ENCODE measurements around the gene CECR2.

CECR2 gene

GRCh38 chr22:17570851-17571631 lies 201.8 kb downstream of the CECR2 start:
- TF ChIP-seq CTCF (IDR thresholded peaks at IDR 0.05; ENCODE audit: insufficient read depth, low read depth, low read length, missing control alignments), result no peak
- peak overlapping the region; percentile 7 for H3K4me3 ChIP-seq (ENCODE audit: low read length)
- peak; percentile 68 for DNase-seq (ENCODE audit: low read depth)

GRCh38 chr22:17575151-17575550 lies 205.9 kb downstream of the CECR2 start:
- DNase-seq (ENCODE audit: low read depth), result no peak
- TF ChIP-seq CTCF (IDR thresholded peaks at IDR 0.05; ENCODE audit: insufficient read depth, low read depth, low read length, missing control alignments), result no peak
- H3K4me3 ChIP-seq (ENCODE audit: low read length), result no peak overlapping the region

GRCh38 chr22:17575681-17576080 lies 206.4 kb downstream of the CECR2 start:
- no peak overlapping the region for H3K4me3 ChIP-seq (ENCODE audit: low read length)
- no peak for DNase-seq (ENCODE audit: low read depth)
- TF ChIP-seq CTCF (IDR thresholded peaks at IDR 0.05; ENCODE audit: insufficient read depth, low read depth, low read length, missing control alignments), result no peak

DNA sequence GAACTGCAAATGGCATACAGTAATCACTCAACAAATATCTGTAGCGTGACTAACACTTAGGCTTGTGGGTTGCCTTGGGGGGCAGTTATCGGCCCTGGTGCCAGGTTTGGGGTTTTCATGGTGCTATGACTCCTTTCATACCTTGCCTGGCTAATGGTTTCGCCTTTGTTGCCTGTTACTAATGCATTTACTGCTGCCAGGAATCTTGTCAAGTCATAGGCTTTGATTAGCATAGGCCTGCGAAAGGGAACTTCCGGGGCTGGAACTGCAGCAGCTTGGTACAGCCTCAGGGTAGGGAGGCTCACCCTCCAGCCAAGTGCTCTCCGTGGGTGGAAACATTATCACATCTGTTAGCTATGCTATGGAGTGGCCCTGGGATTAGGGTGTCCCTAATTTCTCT lies 207.2 kb downstream of the CECR2 start:
- peak; percentile 99 for DNase-seq (ENCODE audit: low read depth)
- H3K4me3 ChIP-seq (ENCODE audit: low read length), result no peak overlapping the region
- TF ChIP-seq CTCF (IDR thresholded peaks at IDR 0.05; ENCODE audit: insufficient read depth, low read depth, low read length, missing control alignments), result no peak

DNA sequence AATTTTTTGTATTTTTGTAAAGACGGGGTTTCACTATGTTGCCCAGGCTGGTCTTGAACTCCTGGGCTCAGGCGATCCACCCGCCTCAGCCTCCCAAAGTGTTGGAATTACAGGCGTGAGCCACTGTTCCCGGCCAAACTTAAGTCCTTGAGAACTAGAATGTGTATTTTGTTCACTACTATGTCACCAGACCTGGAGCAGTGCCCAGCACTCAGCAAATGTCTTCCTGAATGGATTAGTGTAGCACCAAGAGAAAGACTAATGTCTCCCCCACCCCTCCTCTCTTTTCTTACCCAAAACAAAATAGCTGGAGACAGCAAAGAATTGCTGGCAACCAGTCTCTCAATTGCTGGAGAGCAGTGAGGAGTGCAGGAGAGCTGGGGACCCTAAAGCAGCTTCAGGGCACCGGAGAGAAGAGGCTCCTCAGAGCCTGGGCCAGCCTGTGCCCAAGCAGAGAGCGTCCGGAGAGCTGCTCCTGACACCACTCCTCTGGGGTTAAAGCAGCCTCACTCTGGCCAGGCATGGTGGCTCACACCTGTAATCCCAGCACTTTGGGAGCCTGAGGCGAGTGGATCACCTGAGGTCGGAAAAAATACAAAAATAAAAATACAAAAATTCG lies 209.0 kb downstream of the CECR2 start:
- peak; percentile 24 for DNase-seq (ENCODE audit: low read depth)
- no peak overlapping the region for H3K4me3 ChIP-seq (ENCODE audit: low read length)
- no peak for TF ChIP-seq CTCF (IDR thresholded peaks at IDR 0.05; ENCODE audit: insufficient read depth, low read depth, low read length, missing control alignments)

GRCh38 chr22:17579535-17579981 lies 210.3 kb downstream of the CECR2 start:
- TF ChIP-seq CTCF (IDR thresholded peaks at IDR 0.05; ENCODE audit: insufficient read depth, low read depth, low read length, missing control alignments), result no peak
- DNase-seq (ENCODE audit: low read depth), result no peak
- no peak overlapping the region for H3K4me3 ChIP-seq (ENCODE audit: low read length)
